K562 (cell line): Measurements from ENCODE around the gene IPO11. TPM values are rescaled to one million over a fixed set of nuclear protein-coding genes. Genes with fewer than 3 reads are reported as not detected.

Experiments used
- BRD9 ChIP-seq: fragments of 450-650 bp; IDR thresholded peaks from 2 replicates; pipeline ENCODE4 v1.6.1; 2018; ENCODE audit warnings: low read depth; ENCODE audit not compliant: partially characterized antibody
- FOXK1 ChIP-seq: sonication (generic); formaldehyde crosslinking; IDR thresholded peaks from 2 replicates; pipeline ENCODE4 v1.8.0; 2022; ENCODE audit warnings: missing genetic modification reagents, mild to moderate bottlenecking, borderline replicate concordance
- MXI1 ChIP-seq: IDR thresholded peaks from 2 replicates; pipeline ENCODE4 v1.6.1; 2011; ENCODE audit warnings: low read depth, mild to moderate bottlenecking, improper control_type of control experiment, low read length
- NCOA4 ChIP-seq: fragments of 450-650 bp; IDR thresholded peaks from 2 replicates; pipeline ENCODE4 v1.6.1; 2018; ENCODE audit warnings: mild to moderate bottlenecking; ENCODE audit not compliant: partially characterized antibody
- RBM22 ChIP-seq: fragments of 200-400 bp; formaldehyde crosslinking; IDR thresholded peaks from 2 replicates; pipeline ENCODE4 v1.6.1; 2018; ENCODE audit warnings: low read length, low read depth; ENCODE audit not compliant: poor library complexity, severe bottlenecking
- RBM34 ChIP-seq: fragments of 200-400 bp; formaldehyde crosslinking; IDR thresholded peaks from 2 replicates; pipeline ENCODE4 v1.6.1; 2018; ENCODE audit warnings: low read length, borderline replicate concordance; ENCODE audit not compliant: insufficient read depth
- TBP ChIP-seq: optimal IDR thresholded peaks from 2 replicates; pipeline ENCODE3; 2011; ENCODE audit warnings: low read depth, low read length, improper control_type of control experiment
- ZBTB17 ChIP-seq: fragments of 450-650 bp; formaldehyde crosslinking; IDR thresholded peaks from 2 replicates; pipeline ENCODE4 v1.4.0; 2020; ENCODE audit warnings: mild to moderate bottlenecking
- ZNF184 ChIP-seq: sonication (generic); formaldehyde crosslinking; IDR thresholded peaks from 2 replicates; pipeline ENCODE4 v1.5.0; 2020; ENCODE audit warnings: missing genetic modification reagents
- ZNF717 ChIP-seq: fragments of 250-450 bp; sonication (Bioruptor Pico); IDR thresholded peaks from 2 replicates; pipeline ENCODE4 v1.5.0; 2021
- polyA plus RNA-seq, 8 experiments: library from polyadenylated mRNA; depleted of rRNA in 4 of 8; stranded (reverse) in 5 of 8; unstranded in 3 of 8; fragments of >200 nt; fragmentation: Nextera tagmentation in 2 of 8; fragmentation: Illumina TruSeq in 1 of 8; extraction: Ambion mirVana in 2 of 8; extraction: Trizol in 1 of 8; gene quantifications; 2 replicates each; pipeline versions ENCODE4 v1.2.1 to v1.2.3, GENCODE V29; 2011 to 2014; ENCODE audit warnings: inconsistent platforms in 1 of 8, missing spikeins in 1 of 8
- total RNA-seq, 7 experiments: library from RNA; depleted of rRNA in 6 of 7; stranded (reverse); fragments of >200 nt in 6 of 7; fragmentation: Illumina TruSeq in 2 of 7; extraction: Trizol in 2 of 7; gene quantifications; 2 replicates each; pipeline versions ENCODE4 v1.2.1 to v1.2.3, GENCODE V29; 2011 to 2021; ENCODE audit warnings: low replicate concordance in 1 of 7
- TF ChIP-seq, protein P1 (sequence below): sonication (generic); formaldehyde crosslinking; IDR thresholded peaks from 2 replicates; pipeline ENCODE4 v1.4.0; 2020; ENCODE audit warnings: mild to moderate bottlenecking, missing genetic modification reagents
- TF ChIP-seq, protein P2 (sequence below): sonication (generic); formaldehyde crosslinking; IDR thresholded peaks from 2 replicates; pipeline ENCODE4 v1.8.1; 2022; ENCODE audit warnings: missing genetic modification reagents

Gene IPO11
- total and polyA plus RNA-seq, 9 of the 15 experiments (the other 6 are each of a cell fraction or from before 2014, with no cell fraction given) = 38.7 to 96.0 (median 70.9) TPM

DNA sequence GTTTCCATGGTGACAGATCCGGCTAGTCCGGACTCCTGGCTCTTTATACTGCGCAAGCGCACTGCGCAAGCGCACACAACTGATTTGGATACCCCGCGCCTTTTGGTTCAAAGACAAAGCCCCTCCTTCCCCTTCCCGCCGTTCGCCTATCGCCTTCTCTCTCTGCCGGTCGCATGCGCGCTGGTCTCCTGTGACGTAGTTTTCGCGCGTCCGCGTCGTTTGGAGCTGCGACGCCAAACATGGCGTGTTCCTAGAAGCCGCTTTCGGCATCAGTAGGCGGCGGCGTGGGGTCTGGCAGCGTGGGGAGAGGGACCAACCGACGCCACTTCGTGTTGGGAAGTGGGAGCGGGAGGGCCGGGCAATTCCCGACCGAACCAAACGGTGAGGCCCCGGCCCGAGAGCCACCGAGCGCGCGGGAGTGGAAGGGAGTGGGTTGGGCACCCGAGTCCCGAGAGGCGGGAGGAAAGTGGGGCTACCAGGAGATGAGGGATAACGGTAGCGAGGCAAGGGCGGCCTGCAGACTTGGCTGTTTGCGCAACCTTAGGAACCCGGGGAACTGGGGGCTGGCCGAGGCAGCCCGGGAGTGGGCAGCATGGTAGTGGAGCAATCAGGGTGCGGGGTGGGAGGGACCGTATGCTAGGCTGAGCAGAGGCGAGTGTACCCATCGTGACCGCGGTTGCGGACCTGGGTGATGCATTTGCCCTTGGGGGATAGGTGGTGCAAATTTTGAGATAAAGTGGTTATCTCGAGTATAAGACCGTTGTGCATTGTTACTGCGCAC is at the start of gene IPO11 (continued):
- TF ChIP-seq, protein P1, sequence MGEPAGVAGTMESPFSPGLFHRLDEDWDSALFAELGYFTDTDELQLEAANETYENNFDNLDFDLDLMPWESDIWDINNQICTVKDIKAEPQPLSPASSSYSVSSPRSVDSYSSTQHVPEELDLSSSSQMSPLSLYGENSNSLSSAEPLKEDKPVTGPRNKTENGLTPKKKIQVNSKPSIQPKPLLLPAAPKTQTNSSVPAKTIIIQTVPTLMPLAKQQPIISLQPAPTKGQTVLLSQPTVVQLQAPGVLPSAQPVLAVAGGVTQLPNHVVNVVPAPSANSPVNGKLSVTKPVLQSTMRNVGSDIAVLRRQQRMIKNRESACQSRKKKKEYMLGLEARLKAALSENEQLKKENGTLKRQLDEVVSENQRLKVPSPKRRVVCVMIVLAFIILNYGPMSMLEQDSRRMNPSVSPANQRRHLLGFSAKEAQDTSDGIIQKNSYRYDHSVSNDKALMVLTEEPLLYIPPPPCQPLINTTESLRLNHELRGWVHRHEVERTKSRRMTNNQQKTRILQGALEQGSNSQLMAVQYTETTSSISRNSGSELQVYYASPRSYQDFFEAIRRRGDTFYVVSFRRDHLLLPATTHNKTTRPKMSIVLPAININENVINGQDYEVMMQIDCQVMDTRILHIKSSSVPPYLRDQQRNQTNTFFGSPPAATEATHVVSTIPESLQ (CRISPR knock-in tag) = peak; percentile 17; the same call in 1 of the 2 replicates
- TF ChIP-seq RBM22 (peak; percentile 43), ZBTB17 (CRISPR knock-in tag) (peak; percentile 65), TBP (peak; percentile 94), MXI1 (peak; percentile 47; the same call in 1 of the 2 replicates), ZNF717 (CRISPR knock-in tag) (no peak), NCOA4 (peak; percentile 39), FOXK1 (CRISPR knock-in tag) (peak; percentile 83; the same call in 1 of the 2 replicates), ZNF184 (CRISPR knock-in tag) (no peak), BRD9 (peak; percentile 66), RBM34 (no peak)
- TF ChIP-seq, protein P2, sequence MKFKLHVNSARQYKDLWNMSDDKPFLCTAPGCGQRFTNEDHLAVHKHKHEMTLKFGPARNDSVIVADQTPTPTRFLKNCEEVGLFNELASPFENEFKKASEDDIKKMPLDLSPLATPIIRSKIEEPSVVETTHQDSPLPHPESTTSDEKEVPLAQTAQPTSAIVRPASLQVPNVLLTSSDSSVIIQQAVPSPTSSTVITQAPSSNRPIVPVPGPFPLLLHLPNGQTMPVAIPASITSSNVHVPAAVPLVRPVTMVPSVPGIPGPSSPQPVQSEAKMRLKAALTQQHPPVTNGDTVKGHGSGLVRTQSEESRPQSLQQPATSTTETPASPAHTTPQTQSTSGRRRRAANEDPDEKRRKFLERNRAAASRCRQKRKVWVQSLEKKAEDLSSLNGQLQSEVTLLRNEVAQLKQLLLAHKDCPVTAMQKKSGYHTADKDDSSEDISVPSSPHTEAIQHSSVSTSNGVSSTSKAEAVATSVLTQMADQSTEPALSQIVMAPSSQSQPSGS (CRISPR knock-in tag) = no peak
